GM21526 (cell line): Measurements from ENCODE around the gene KRT81.

Experiments
- ATAC-seq: cut with Tn5 transposase; IDR thresholded peaks from one replicate; pipeline ENCODE4 v1.9.1; 2021; ENCODE audit warnings: moderate library complexity; ENCODE audit not compliant: unreplicated experiment, low FRiP score

KRT81 gene

DNA sequence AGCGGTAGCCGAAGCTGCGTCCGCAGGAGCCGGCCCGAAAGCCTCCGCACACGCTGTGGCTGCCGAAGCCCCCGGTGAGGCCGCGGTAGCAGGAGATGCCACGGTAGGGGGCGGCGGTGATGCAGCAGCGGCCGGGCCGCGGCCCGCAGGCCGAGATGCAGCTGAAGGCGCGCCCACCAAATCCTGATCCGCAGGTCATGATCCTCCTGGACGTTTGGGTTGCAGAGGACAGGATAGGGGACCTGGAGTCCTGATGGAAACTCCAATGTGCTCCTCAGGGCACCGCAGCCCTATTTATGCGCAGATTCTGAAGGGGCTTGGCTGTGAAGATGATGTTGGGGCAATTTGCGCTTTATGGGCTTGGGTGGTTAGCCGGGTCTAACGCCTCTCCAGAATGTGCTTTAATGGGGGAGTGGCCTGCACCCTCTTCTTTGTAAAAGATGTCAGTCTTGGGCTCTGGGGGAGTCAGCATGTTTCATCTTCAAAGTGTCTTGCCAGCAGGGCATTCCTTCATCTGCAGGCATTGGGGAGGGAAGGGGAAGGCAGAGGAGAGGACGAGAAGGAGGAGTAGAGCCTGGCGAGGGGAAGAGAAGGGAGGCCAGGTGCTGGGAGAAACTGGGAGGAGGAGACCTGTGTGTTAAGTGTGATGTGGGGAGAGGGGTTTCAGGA lies at the start of gene KRT81:
Gene KRT81, minus strand, starts transcription at position 268 of the 669 bp plus-strand sequence. Its CDS starts 69 bp downstream, at position 199.
- no peak for ATAC-seq

DNA sequence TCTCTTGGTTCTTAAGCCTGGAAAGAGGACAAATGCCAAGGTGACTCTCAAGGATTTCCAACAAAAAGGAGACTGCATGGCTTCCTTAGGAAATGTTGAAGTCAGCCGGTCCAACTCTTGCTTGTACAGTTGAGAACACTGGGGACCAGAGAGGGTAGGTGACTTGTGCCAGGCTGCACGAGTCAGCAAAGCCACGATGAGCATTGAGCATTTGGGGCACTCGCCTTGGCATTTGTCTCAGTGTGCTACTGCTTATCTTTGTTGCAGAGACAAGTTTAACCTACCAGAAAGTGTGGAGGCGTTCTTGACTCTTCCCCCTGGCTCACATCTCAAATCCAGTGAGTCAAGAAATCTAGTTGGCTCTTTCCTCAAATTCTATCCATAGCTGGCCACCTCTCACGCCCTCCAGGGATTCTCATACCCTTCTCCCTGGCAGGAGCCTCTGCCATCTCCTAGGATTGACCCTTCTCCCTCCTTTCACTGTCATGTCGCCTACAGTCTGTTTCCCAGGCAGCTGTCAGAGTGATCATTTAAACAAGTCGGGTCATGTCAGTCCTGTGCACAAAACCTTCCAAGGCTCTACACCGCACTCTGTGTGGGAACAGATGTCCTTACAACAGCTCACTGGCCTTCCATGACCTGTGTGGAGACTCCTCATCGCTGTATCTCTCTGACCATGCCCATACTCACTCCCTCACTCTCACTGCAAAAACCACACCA lies 47.1 kb upstream of the KRT81 start:
- no peak for ATAC-seq

DNA sequence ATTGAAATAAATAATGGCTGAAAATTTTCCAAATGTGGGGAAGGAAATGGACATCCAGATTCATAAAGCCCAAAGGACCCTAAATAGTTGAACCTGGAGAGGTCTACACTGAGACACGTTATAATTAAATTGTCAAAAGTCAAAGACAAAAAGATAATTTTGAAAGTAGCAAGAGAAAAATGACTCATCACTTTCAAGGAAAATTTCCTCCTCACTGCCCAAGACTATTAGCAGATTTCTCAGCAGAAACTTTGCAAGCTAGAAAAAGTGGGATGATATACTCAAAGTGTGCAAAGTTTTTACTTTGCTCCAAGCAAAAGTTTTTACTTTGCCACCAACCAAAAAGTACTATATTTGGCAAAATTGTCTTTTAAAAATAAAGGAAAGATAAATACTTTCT lies 45.7 kb upstream of the KRT81 start:
- ATAC-seq: no peak

DNA sequence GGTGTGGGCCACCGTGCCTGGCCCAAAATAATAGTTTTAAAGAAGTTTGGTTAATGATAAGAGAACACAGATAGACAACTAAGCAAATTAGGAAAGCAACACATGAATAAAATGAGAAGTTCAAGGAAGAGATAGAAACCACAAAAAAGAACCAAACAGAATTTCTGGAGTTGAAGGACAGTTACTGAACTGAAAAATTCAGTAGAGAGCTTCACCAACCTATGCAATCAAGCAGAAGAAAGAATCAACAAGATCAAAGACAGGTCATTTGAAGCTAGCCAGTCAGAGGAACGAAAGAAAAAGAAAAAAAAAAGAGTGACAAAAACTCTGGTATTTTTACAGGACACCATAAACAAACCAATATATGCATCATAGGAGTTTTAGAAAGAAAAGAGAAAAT lies 45.3 kb upstream of the KRT81 start:
- no peak for ATAC-seq

GRCh38 chr12:52335598-52336262 lies 44.4 kb upstream of the KRT81 start:
- no peak for ATAC-seq

DNA sequence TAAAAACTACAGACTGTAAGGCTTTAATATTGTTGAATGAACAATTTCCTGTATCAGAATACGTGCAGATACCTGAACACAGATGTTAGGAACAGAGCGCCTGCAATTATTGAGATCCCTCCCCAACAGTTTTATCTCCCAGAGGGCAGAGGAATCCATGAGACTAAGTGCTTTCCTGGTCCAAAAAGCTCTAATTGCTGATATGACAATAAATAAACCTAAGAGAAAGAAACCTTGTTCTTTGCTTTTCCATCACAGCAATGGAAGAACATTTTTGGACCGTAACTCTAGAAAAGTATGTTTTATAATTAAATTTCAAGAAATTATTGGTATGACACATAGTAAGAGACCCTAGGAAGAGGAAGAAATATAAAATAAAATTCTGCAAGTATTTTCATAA lies 42.9 kb upstream of the KRT81 start:
- no peak for ATAC-seq

- no peak for ATAC-seq
These were observed 42.0 kb upstream of the KRT81 start for GRCh38 chr12:52333321-52333720.

DNA sequence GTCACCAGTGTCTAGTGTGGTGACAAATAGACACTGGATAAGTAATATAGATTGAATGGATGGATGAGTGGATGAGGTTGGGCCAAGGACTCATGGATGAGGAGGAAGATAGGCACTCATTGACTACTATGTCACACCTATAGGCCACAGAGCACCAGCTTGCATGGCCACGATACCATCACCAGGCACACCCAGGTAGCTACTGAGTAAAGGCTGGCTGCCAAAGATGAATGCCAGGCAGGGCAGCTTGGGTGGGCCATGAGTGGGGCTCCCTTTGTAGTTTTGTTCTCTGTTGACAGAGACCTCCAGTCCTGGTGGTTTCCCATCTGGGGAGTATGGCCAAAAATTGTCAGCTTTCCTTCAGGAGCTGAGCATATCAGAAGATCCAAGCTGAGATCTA lies 41.0 kb upstream of the KRT81 start:
- ATAC-seq: no peak

GRCh38 chr12:52331833-52332232 lies 40.5 kb upstream of the KRT81 start:
- no peak for ATAC-seq

DNA sequence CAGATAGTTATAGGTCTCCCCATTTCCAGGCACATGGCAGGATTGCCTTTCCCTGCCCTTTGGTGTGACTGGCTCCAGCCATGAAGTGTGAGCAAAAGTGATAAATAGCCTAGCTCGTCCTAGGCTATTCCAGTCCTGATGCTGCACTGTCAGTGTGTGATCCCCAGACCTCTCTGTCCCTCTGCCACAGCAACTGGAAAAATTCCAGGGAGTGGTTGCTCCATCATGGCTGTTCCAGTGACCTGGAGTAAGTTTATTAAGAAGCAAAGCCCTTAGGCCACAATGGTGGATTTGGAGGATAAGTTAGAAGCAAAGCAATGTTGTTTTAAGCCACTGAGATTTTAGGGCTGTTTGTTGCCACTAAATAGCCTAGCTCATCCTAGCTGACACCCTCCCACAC lies 39.7 kb upstream of the KRT81 start:
- no peak for ATAC-seq

DNA sequence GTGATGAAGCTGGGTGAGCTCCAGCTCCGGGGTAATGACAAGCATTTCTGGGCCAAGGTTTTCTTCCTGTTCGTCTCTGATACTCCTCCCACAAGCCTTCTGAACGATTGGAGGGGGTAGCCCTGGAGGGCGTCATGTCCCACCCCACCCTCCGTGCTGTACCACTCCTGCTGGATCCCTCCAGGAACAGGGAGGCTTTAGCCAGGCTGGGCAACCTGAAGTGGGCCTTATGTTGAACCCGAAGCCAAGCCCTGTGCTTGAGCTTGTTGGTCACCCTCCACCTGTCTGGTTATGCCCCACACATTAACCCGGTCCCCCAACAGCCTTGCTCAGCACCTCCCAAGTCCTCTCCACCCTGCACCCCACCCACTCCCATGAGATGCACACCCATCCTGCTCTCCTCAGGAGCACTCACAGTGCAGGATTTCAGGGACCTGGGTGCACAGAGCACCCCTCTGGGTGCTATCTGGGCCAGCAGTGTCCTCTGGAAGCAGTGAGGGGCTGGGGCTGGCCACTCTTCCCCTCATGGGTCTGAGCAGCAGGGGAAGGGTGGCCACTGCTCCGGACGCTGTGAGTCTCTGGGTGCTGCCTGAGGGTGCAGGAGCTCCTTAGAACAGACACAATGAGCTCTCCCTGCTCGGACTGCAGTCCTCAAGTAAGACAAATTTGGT lies 36.6 kb upstream of the KRT81 start:
- no peak for ATAC-seq

GRCh38 chr12:52327052-52327829 lies 35.9 kb upstream of the KRT81 start:
- no peak for ATAC-seq

GRCh38 chr12:52324153-52324444 lies 32.8 kb upstream of the KRT81 start:
- no peak for ATAC-seq

DNA sequence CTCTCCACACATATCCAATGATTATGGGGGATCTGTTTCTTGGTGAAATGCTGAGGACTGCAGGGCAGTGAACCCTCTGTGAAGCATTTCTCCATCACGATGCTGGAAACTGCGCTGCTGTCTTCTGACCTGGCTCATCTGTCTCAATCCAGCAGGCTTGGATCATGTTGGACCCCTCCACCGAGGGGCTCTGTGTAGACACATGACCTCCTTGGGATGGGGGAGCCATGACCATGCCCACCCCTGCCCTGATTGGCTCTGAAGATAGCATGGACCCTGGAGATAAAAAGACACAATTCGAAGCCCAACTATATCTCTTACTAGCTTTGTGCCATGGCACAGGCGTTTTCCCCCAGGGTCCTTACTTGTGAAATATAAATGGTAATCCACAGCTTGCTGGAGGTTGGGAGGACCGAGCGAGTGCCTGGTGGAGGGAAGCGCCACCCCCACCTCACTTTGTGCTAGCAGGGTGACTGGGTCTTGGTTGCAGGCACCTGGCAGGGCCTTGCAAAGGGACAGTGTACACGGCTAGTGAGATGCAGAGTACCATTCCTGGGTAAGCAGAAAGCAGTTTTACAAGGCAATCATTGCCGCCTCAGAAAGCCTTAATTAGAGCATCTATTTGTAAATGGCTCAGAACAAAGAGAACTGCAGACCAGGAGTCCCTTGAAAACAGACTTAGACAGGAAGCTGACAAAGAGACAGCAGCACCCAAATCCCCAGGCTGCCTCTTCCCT lies 32.2 kb upstream of the KRT81 start:
- ATAC-seq: no peak

- ATAC-seq: no peak
These were observed 31.7 kb upstream of the KRT81 start for GRCh38 chr12:52323001-52323400.

- ATAC-seq: no peak
These were observed 30.7 kb upstream of the KRT81 start for GRCh38 chr12:52322069-52322468.

DNA sequence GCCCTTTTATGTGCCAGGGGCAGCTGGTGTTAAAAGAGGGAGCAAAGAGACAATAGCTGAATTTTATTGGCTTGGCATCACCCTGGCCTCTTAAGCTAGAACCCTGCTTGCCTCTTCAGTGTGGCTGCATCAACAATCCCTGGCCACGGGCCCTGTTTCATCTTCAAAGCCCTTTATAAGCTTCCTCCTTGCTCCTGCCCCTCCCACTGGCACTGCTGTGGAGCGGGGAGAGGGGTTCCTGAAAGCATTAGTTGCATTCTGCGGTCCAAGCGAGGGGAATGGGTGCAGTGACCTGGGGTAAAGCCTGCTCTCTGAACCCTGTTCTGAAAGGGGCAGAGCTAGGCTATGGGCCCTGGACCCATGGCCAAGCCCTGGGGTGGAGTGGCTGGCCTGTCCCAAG lies 30.1 kb upstream of the KRT81 start:
- no peak for ATAC-seq

- no peak for ATAC-seq
These were observed 29.6 kb upstream of the KRT81 start, which contains the start of gene KRT83 for GRCh38 chr12:52320784-52321400. KRT83 (minus strand) TSS chr12:52321398; CDS start chr12:52321335, 63 bp downstream.

DNA sequence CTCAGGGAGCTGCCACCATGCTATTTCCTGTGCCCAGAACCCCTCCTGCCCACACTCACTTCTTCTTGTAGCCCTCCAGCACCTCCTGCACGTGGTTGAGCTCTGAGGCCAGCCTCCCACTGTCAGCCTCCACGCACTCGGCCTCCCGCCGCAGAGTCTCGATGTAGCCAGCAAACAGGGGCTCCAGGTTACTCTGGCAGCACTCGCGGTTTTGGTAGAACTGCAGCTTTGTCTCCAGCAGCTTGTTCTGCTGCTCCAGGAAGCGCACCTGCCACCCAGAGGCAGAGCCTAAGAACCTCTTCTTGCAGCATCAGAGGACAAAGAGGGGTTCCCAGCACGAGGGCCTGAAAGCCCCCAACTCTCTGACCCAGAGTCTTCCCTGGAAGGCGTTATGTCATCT lies 27.8 kb upstream of the KRT81 start:
- ATAC-seq: no peak
